ENCODE data around the gene PKD2.
A peak's percentile ranks its signal among the peaks of the same experiment; 100 is the strongest.

PKD2 gene

DNA sequence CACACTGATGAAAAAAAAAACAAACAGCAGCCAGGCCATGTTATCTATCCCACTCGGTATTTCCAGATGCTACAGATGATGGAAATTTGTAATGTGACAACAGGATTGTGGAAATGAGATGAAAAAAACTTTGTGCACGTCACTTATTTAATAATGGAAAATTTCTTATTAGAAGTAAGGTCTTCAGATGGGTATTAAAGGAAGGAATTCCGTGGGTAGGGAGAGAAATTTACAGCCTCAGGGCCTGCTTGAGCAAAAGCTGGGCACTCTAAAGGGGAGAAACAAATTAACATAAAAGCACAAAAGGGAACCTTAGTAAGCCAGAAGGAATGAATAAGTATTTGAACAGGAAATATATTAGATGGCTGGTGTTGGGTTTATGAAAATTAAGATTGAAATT is 4.2 kb upstream of the PKD2 start:
- peaks cover 7% of the 10 kb centered on the region for H3K4me1 ChIP-seq
- H3K36me3 ChIP-seq (replicated peaks), result no peaks in the 10 kb centered on the region
- in situ Hi-C loops (cut with MboI; ENCODE audit: low sequenced_read_pairs), result no loop called here
- no peaks in the 10 kb centered on the region for H3K27me3 ChIP-seq (ENCODE audit: low read depth)
- no peak overlapping the region for H3K4me3 ChIP-seq
- DNase-seq (ENCODE audit: low spot score in 2 of 2), result peak; percentile 23 to 37
- no peaks in the 10 kb centered on the region for H3K9me3 ChIP-seq

DNA sequence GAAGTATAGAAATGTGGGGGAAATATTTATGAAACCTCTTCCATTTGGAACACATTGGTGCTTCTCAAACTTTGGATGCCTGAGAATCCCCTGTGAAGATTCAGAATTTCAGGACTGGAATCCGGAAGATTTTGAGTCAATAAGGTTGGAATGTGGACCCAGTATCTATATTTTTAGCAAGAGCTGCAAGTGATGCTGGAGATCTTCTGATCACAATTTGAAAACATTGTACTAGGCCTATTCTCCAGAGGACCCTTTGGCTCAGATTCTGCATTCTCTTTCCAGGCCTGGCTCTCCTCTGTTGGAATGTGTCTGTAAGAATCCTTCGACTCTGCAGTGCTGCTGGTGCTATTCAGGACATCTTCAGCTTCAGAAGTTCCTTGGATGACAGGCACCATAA is 2.4 kb upstream of the PKD2 start:
- no peaks in the 10 kb centered on the region for H3K27me3 ChIP-seq (ENCODE audit: low read depth)
- peaks cover 19% of the 10 kb centered on the region for H3K4me1 ChIP-seq
- in situ Hi-C loops (cut with MboI; ENCODE audit: low sequenced_read_pairs), result no loop called here
- H3K4me3 ChIP-seq, result no peak overlapping the region
- DNase-seq (ENCODE audit: low spot score in 2 of 2), result no peak
- no peaks in the 10 kb centered on the region for H3K9me3 ChIP-seq
- no peaks in the 10 kb centered on the region for H3K36me3 ChIP-seq (replicated peaks)

DNA sequence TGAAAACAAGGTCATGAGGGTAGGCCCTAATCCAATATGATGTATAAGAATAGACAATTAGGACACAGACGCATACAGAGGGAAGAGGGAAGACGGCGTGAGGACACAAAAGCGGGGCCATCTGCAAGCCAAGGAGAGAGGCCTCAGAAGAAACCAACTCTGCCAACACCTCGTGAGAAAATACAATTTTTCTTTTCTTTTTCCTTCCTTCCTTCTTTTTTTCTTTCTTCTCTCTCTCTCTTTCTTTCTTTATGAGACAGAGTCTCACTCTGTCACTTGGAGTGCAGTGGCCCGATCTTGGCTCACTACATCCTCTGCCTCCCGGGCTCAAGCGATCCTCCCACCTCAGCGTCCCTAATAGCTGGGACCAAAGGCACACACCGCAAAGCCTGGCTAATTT is 1.5 kb upstream of the PKD2 start:
- in situ Hi-C loops (cut with MboI; ENCODE audit: low sequenced_read_pairs), result no loop called here
- Histone ChIP-seq H3K4me3 (no peak overlapping the region), H3K9me3 (no peaks in the 10 kb centered on the region), H3K4me1 (peaks cover 26% of the 10 kb centered on the region), H3K36me3 (replicated peaks) (no peaks in the 10 kb centered on the region), H3K27me3 (ENCODE audit: low read depth) (no peaks in the 10 kb centered on the region)
- DNase-seq (ENCODE audit: low spot score in 2 of 2), result no peak

DNA sequence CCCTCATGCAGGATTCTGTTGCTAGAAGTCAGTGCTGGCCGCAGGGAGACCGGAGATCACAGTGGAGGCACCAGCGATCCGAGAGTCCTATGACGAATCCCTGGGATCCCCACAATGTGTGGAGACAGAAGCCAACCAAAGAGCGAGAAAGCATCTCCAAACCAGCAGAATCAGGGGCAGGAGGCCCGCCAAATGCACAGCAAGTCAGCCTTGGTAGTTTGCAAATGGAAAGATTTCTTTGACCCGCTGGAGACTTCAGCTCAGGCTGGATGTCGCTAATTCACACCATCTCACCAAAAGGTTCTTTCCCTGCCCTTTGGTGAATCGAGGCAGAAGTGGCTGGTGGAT is 505 bp upstream of the PKD2 start:
- in situ Hi-C loops (cut with MboI; ENCODE audit: low sequenced_read_pairs), result no loop called here
- peak overlapping the region; percentile 57 for H3K4me3 ChIP-seq
- no peak for DNase-seq (ENCODE audit: low spot score in 2 of 2)
- no peaks in the 10 kb centered on the region for H3K27me3 ChIP-seq (ENCODE audit: low read depth)
- no peaks in the 10 kb centered on the region for H3K36me3 ChIP-seq (replicated peaks)
- no peaks in the 10 kb centered on the region for H3K9me3 ChIP-seq
- H3K4me1 ChIP-seq, result peaks cover 26% of the 10 kb centered on the region

DNA sequence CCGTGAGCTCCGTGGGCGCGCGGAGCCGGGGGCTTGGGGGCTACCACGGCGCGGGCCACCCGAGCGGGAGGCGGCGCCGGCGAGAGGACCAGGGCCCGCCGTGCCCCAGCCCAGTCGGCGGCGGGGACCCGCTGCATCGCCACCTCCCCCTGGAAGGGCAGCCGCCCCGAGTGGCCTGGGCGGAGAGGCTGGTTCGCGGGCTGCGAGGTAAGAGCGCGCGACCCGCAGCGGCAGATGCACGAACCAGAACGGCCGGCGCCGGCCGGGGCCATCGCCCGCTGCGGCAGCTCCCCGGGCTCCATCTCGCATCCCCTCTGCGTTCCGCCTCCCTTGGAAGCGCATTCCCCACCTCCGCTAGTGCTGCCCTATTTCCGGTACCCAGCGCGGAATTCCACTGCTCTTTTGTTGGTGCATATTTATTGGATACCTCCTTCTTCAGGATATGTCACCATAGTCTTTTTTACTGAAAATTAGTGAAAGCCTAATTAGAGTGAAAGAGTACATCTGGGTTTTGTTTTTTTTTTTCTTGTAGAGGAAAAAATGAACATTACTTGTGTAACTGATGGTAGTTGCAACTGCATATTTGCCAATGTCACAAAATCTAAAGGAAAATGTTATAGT is 797 bp downstream of the PKD2 start:
- H3K27me3 ChIP-seq (ENCODE audit: low read depth), result no peaks in the 10 kb centered on the region
- H3K4me1 ChIP-seq, result peaks cover 26% of the 10 kb centered on the region
- H3K36me3 ChIP-seq (replicated peaks), result no peaks in the 10 kb centered on the region
- peak; percentile 35 to 74 for DNase-seq (ENCODE audit: low spot score in 2 of 2)
- no peaks in the 10 kb centered on the region for H3K9me3 ChIP-seq
- in situ Hi-C loops (cut with MboI; ENCODE audit: low sequenced_read_pairs), result no loop called here
- H3K4me3 ChIP-seq, result peak overlapping the region; percentile 57

DNA sequence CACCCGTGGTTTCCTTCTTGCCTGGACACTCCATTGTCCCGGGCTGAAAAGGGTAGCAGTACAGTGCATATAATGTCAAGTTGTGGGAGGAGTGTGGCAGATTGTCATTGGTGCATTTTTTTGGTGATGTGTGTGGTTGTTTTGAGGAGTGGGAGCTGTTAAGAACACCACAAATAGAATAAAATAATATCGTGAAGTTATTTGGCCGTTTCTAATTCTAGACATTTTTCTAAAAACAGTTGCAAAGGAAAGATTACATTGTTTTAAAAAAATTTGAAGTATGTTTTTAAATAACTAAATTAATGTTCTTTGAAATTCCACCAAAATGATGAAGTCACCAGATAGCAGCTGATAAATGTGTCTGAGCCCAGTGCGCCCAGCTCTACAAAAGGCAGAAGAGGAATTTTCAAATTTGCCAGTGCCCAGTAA is 1.3 kb downstream of the PKD2 start:
- Histone ChIP-seq H3K36me3 (replicated peaks) (no peaks in the 10 kb centered on the region), H3K4me3 (peak overlapping the region; percentile 57), H3K27me3 (ENCODE audit: low read depth) (no peaks in the 10 kb centered on the region), H3K9me3 (no peaks in the 10 kb centered on the region), H3K4me1 (peaks cover 23% of the 10 kb centered on the region)
- peak; percentile 9 to 18 for DNase-seq (ENCODE audit: low spot score in 2 of 2)
- in situ Hi-C loops (cut with MboI; ENCODE audit: low sequenced_read_pairs), result no loop called here

DNA sequence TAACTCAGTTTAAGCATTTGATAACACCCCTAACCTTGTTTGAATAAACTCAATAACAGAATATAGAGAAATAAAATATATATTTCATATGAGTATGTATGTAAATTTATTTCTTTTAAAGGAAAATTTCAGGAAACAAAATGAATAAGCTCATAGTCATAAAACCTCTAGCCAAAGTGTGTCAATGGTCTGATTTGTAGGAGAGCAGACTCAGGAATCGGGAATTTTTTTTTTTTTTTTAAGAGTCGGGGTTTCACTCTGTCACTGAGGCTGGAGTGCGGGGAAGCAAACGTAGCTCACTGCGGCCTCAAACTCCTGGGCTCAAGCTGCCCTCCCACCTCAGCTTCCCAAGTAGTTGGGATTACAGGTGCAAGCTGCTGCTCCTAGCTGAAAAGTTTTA is 2.4 kb downstream of the PKD2 start:
- peaks cover 23% of the 10 kb centered on the region for H3K4me1 ChIP-seq
- in situ Hi-C loops (cut with MboI; ENCODE audit: low sequenced_read_pairs), result no loop called here
- no peak for DNase-seq (ENCODE audit: low spot score in 2 of 2)
- H3K36me3 ChIP-seq (replicated peaks), result no peaks in the 10 kb centered on the region
- H3K4me3 ChIP-seq, result no peak overlapping the region
- no peaks in the 10 kb centered on the region for H3K9me3 ChIP-seq
- no peaks in the 10 kb centered on the region for H3K27me3 ChIP-seq (ENCODE audit: low read depth)

DNA sequence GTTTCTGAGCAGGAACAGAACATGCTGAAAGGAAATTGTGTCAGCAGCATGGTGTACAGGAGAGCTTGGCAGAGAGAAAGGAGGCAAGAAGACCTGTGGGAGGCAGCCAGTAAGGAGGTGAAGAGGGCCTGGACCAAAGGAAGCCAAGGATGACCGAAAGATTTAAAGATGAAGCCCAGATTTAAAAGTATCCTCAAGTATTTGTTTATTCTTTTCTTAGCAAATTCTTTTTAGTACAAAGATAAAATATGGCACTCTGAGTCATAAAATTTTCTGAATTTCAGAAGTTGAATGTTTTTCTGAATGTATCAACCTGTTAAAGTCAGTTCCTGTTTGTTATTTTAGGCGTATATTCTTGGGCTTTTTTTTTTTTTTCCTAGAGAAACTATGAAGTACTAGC is 3.5 kb downstream of the PKD2 start:
- Histone ChIP-seq H3K36me3 (replicated peaks) (no peaks in the 10 kb centered on the region), H3K9me3 (no peaks in the 10 kb centered on the region), H3K4me1 (peaks cover 23% of the 10 kb centered on the region), H3K4me3 (no peak overlapping the region), H3K27me3 (ENCODE audit: low read depth) (no peaks in the 10 kb centered on the region)
- in situ Hi-C loops (cut with MboI; ENCODE audit: low sequenced_read_pairs), result no loop called here
- DNase-seq (ENCODE audit: low spot score in 2 of 2), result no peak

DNA sequence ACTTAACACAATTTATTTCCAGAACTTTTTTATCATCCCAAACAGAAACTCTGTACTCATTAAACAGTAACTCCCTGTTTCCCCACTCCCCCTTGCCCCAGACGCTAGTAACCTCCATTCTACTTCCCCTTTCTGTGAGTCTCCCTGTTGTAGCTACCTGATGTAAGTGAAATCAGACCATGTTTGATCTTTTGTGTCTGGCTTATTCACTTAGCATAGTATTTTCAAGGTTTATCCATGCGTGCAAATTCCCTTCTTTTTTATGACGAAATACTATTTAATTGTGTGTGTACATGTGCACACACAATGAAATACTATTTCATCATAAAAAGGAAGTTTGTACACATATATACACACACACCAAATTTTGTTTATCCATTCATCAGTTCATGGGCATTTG is 5.2 kb downstream of the PKD2 start:
- no peak for DNase-seq (ENCODE audit: low spot score in 2 of 2)
- H3K27me3 ChIP-seq (ENCODE audit: low read depth), result no peaks in the 10 kb centered on the region
- H3K9me3 ChIP-seq, result no peaks in the 10 kb centered on the region
- in situ Hi-C loops (cut with MboI; ENCODE audit: low sequenced_read_pairs), result no loop called here
- H3K4me1 ChIP-seq, result peaks cover 19% of the 10 kb centered on the region
- no peaks in the 10 kb centered on the region for H3K36me3 ChIP-seq (replicated peaks)
- no peak overlapping the region for H3K4me3 ChIP-seq

DNA sequence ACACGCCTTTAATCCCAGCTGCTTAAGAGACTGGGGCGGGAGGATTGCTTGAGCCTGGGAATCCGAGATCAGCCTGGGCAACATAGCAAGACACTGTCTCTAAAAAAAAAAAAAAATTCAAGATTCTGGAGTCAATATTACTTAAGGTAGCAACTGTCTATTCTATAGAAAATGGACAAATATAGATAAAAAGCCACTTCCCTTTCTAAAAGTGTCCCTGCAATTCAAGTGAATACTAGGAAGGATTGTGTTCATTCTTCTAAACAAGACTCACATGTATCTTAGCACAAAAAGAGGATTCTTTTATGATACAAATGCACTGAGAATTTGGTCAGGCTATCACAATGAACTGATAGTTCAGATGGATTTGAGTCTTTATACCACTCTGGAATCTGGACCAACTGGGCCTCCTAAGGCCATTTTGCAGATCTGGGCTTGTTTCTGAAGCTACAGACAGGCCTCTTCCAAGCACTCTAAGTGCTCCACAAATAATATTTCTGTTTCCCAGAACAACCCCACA is 7.0 kb downstream of the PKD2 start:
- Histone ChIP-seq H3K36me3 (replicated peaks) (no peaks in the 10 kb centered on the region), H3K4me1 (peaks cover 10% of the 10 kb centered on the region), H3K27me3 (ENCODE audit: low read depth) (no peaks in the 10 kb centered on the region), H3K9me3 (no peaks in the 10 kb centered on the region), H3K4me3 (no peak overlapping the region)
- DNase-seq (ENCODE audit: low spot score in 2 of 2), result no peak
- in situ Hi-C loops (cut with MboI; ENCODE audit: low sequenced_read_pairs), result no loop called here

DNA sequence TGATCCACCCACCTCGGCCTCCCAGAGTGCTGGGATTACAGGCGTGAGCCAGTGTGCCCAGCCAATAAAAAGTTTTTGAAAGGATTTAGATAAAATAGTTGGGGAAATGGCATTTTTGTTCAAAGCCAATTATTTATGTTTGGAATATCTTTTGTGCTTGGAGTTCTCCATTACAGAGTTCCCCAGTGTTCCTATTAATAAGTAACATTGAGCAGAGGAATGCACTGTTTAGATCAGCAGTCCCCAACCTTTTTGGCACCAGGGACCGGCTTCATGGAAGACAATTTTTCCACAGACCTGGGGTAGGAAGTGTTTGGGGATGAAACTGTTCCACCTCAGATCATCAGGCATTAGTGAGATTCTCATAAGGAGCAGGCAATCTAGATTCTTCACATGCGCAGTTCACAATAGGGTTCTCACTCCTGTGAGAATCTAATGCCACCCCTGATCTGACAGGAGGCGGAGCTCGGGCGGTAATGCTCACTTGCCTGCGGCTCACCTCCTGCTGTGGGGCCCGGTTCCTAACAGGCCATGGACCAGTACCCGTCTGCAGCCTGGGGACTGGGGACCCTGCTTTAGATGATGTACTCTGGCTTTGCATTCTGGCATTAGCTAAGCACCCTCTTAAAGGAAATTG is 8.3 kb downstream of the PKD2 start:
- no peak overlapping the region for H3K4me3 ChIP-seq
- in situ Hi-C loops (cut with MboI; ENCODE audit: low sequenced_read_pairs), result no loop called here
- H3K9me3 ChIP-seq, result no peaks in the 10 kb centered on the region
- no peaks in the 10 kb centered on the region for H3K27me3 ChIP-seq (ENCODE audit: low read depth)
- peaks cover under 1% of the 10 kb centered on the region; the same call in 1 of the 2 replicates for H3K4me1 ChIP-seq
- peaks cover 1% of the 10 kb centered on the region; the same call in 1 of the 2 replicates for H3K36me3 ChIP-seq (replicated peaks)
- DNase-seq (ENCODE audit: low spot score in 2 of 2), result no peak

DNA sequence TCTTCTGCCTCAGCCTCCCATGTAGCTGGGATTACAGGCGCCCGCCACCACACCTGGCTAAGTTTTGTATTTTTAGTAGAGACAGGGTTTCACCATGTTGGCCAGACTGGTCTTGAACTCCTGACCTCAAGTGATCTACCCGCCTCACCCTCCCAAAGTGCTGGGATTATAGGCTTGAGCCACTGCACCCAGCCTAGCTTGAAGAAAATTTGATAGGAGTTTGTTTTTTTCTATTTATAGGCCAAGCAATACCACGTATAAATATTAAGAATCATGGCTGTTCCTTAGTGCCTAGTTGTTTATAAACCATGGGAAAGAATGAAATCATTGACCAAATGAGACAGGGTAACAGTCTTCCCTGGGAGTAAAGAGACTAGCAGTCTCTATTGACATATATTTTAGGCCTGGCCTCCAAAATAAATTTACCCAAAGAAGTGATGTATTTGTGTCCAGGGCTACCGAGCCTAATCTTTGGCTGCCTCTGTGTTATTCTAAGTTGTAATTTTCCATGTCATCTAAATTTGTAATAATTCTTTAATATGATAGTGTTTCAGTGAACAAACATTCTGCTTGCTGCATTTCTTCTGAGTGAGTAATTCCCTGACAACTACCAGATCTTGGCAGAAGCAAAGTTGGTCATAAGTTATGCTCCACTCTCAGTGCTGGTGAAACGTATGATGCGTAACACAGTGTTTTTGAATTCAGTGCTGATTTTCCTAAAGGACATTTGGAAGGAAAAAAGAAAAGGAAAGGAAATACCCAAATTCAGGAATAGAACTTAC is 10.3 kb downstream of the PKD2 start:
- in situ Hi-C loops (cut with MboI; ENCODE audit: low sequenced_read_pairs), result no loop called here
- DNase-seq (ENCODE audit: low spot score in 2 of 2), result no peak
- Histone ChIP-seq H3K9me3 (no peaks in the 10 kb centered on the region), H3K4me1 (no peaks in the 10 kb centered on the region), H3K4me3 (no peak overlapping the region), H3K27me3 (ENCODE audit: low read depth) (no peaks in the 10 kb centered on the region), H3K36me3 (replicated peaks) (peaks cover 3% of the 10 kb centered on the region; the same call in 1 of the 2 replicates)

DNA sequence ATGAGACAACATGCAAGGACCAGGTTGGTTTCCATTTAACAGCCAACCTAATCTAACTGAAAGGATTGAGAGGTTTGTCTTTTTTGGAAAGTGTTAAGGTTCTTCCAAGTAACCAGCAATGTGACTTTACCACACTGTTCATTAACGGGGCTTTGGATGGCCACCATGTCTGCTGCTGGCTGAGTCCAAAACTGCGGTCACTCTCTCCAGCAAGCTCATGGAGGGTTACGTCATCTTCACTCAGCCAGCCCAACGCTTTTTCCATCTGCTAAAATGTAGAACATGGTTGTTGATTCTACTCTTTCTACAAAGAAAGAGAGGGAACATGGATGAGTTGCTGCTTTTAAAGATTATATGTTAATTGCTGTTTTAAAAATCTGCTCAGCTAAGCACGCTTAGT is 11.0 kb downstream of the PKD2 start:
- DNase-seq (ENCODE audit: low spot score in 2 of 2), result no peak
- in situ Hi-C loops (cut with MboI; ENCODE audit: low sequenced_read_pairs), result no loop called here
- H3K4me3 ChIP-seq, result no peak overlapping the region
- no peaks in the 10 kb centered on the region for H3K4me1 ChIP-seq
- no peaks in the 10 kb centered on the region for H3K27me3 ChIP-seq (ENCODE audit: low read depth)
- peaks cover 3% of the 10 kb centered on the region for H3K36me3 ChIP-seq (replicated peaks)
- H3K9me3 ChIP-seq, result no peaks in the 10 kb centered on the region

DNA sequence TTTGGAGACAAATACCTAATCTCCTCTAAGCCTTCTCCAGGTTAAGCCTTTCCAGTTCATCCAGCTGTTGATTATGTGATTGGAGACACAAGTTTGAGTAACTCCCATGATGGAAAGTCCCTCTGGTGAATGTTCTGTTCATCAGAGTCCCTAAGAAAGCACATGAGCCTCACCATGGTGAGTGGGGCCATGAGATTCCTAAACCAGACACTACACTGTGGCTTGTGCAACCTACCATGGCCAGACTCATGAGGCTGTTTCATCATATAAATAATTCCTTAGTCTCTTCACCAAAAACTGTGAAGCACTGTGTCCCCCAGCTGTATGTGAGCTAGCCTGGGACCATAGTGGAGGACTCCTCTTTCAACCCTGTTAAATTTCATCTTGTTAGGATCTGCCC is 14.4 kb downstream of the PKD2 start:
- in situ Hi-C loops (cut with MboI; ENCODE audit: low sequenced_read_pairs), result no loop called here
- no peak overlapping the region for H3K4me3 ChIP-seq
- H3K27me3 ChIP-seq (ENCODE audit: low read depth), result no peaks in the 10 kb centered on the region
- peaks cover 10% of the 10 kb centered on the region for H3K9me3 ChIP-seq
- H3K36me3 ChIP-seq (replicated peaks), result peaks cover 3% of the 10 kb centered on the region
- H3K4me1 ChIP-seq, result no peaks in the 10 kb centered on the region
- no peak for DNase-seq (ENCODE audit: low spot score in 2 of 2)
